Neutrophil (primary cell): ENCODE data around the gene UST.
"Not testable (repeated sequence)": the region's sequence is repeated elsewhere in the genome, so short reads cannot be mapped to it uniquely, and the experiment has no call there.

ENCODE experiments used
- H3K27ac ChIP-seq: fragments of 200-600 bp; sonication (generic); 2 replicates; pipeline ENCODE4 v1.5.1; 2016; ENCODE audit warnings: mild to moderate bottlenecking, moderate library complexity
- H3K27me3 ChIP-seq: fragments of 200-600 bp; sonication (generic); 2 replicates; pipeline ENCODE4 v1.6.0; 2016; ENCODE audit warnings: mild to moderate bottlenecking
- H3K36me3 ChIP-seq: fragments of 200-600 bp; sonication (generic); 2 replicates; pipeline ENCODE4 v1.5.1; 2017
- H3K4me1 ChIP-seq, 2 experiments: fragments of 200-600 bp in 1 of 2; sonication (generic) in 1 of 2; 1 replicate in 1 of 2; 2 replicates in 1 of 2; pipeline versions ENCODE4 v1.5.1 to v1.6.1; 2013 to 2016; ENCODE audit warnings: low read depth in 1 of 2, low read length in 1 of 2, mild to moderate bottlenecking in 1 of 2, moderate library complexity in 1 of 2; ENCODE audit not compliant: control insufficient read depth in 1 of 2, insufficient read depth in 1 of 2
- H3K4me3 ChIP-seq, 2 experiments: fragments of 200-600 bp in 1 of 2; sonication (generic) in 1 of 2; 1 replicate in 1 of 2; 2 replicates in 1 of 2; pipeline ENCODE4 v1.5.1; 2013 to 2016; ENCODE audit warnings: low read depth in 1 of 2, low read length in 1 of 2, mild to moderate bottlenecking in 1 of 2, moderate library complexity in 1 of 2
- H3K9me3 ChIP-seq: fragments of 200-600 bp; sonication (generic); 2 replicates; pipeline ENCODE4 v1.5.1; 2016
- CTCF ChIP-seq: fragments of 200-600 bp; sonication (generic); IDR thresholded peaks from 2 replicates; pipeline ENCODE4 v1.5.1; 2016; ENCODE audit warnings: antibody characterized with exemption

Gene UST

GRCh38 chr6:148998704-148999103 lies 251.9 kb downstream of the UST start:
- no peak for TF ChIP-seq CTCF
- Histone ChIP-seq H3K27me3 (no peaks in the 10 kb centered on the region), H3K9me3 (no peaks in the 10 kb centered on the region), H3K27ac (no peak overlapping the region), H3K36me3 (no peaks in the 10 kb centered on the region), H3K4me3 (no peak overlapping the region), H3K4me1 (no peaks in the 10 kb centered on the region)

GRCh38 chr6:148999501-148999900 lies 252.7 kb downstream of the UST start:
- H3K27me3 ChIP-seq, result no peaks in the 10 kb centered on the region
- no peaks in the 10 kb centered on the region for H3K36me3 ChIP-seq
- no peaks in the 10 kb centered on the region for H3K9me3 ChIP-seq
- no peak overlapping the region for H3K27ac ChIP-seq
- H3K4me3 ChIP-seq, result no peak overlapping the region
- no peak for TF ChIP-seq CTCF
- H3K4me1 ChIP-seq, result no peaks in the 10 kb centered on the region

GRCh38 chr6:148999929-149000468 lies 253.2 kb downstream of the UST start:
- Histone ChIP-seq H3K4me3 (no peak overlapping the region), H3K27me3 (no peaks in the 10 kb centered on the region), H3K9me3 (no peaks in the 10 kb centered on the region), H3K4me1 (no peaks in the 10 kb centered on the region), H3K36me3 (no peaks in the 10 kb centered on the region), H3K27ac (no peak overlapping the region)
- TF ChIP-seq CTCF, result no peak

- no peaks in the 10 kb centered on the region for H3K36me3 ChIP-seq
- H3K27ac ChIP-seq, result no peak overlapping the region
- H3K9me3 ChIP-seq, result no peaks in the 10 kb centered on the region
- no peaks in the 10 kb centered on the region for H3K27me3 ChIP-seq
- no peak overlapping the region for H3K4me3 ChIP-seq
- H3K4me1 ChIP-seq, result no peaks in the 10 kb centered on the region
- TF ChIP-seq CTCF, result no peak
These were observed 254.6 kb downstream of the UST start for GRCh38 chr6:149001422-149001821.

- no peaks in the 10 kb centered on the region for H3K27me3 ChIP-seq
- H3K9me3 ChIP-seq, result no peaks in the 10 kb centered on the region
- no peaks in the 10 kb centered on the region for H3K36me3 ChIP-seq
- TF ChIP-seq CTCF, result no peak
- H3K4me1 ChIP-seq, result no peaks in the 10 kb centered on the region
- H3K27ac ChIP-seq, result no peak overlapping the region
- H3K4me3 ChIP-seq, result no peak overlapping the region
These were observed 256.7 kb downstream of the UST start for GRCh38 chr6:149003560-149003959.

- Histone ChIP-seq H3K4me3 (no peak overlapping the region), H3K4me1 (no peaks in the 10 kb centered on the region), H3K9me3 (no peaks in the 10 kb centered on the region), H3K36me3 (no peaks in the 10 kb centered on the region), H3K27me3 (no peaks in the 10 kb centered on the region), H3K27ac (no peak overlapping the region)
- no peak for TF ChIP-seq CTCF
These were observed 257.8 kb downstream of the UST start for GRCh38 chr6:149004664-149005063.

GRCh38 chr6:149006236-149006635 lies 259.4 kb downstream of the UST start:
- H3K4me3 ChIP-seq, H3K36me3 ChIP-seq, H3K4me1 ChIP-seq, H3K27ac ChIP-seq, H3K9me3 ChIP-seq, H3K27me3 ChIP-seq: not testable (repeated sequence)
